Measurements from ENCODE around the gene SREK1. TPM values are rescaled to one million over a fixed set of nuclear protein-coding genes. Genes with fewer than 3 reads are reported as not detected.

SREK1 gene
- total and polyA plus RNA-seq, 9 of the 15 experiments (the other 6 are each of a cell fraction or from before 2014, with no cell fraction given), result 40.8 to 128 (median 81.9) TPM

DNA sequence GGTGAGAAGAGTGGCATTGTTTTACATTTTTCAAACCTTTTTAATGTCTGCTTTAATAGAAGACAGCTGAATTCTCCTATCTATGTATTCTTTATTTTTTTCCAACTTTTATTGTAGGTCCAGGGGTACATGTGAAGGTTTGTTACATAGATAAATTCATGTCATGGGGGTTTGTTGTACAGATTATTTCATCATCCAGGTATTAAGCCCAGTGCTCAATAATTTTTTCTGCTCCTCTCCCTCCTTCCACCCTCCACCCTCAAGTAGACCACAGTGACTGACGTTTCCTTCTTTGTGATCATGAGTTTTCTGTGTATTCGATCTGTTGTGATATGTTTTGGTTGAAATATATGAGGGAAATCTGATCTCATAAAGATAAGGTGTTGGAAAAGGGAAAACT is 1.7 kb upstream of the SREK1 start (continued):
- TF ChIP-seq, protein P1, sequence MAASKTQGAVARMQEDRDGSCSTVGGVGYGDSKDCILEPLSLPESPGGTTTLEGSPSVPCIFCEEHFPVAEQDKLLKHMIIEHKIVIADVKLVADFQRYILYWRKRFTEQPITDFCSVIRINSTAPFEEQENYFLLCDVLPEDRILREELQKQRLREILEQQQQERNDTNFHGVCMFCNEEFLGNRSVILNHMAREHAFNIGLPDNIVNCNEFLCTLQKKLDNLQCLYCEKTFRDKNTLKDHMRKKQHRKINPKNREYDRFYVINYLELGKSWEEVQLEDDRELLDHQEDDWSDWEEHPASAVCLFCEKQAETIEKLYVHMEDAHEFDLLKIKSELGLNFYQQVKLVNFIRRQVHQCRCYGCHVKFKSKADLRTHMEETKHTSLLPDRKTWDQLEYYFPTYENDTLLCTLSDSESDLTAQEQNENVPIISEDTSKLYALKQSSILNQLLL (CRISPR knock-in tag; IDR thresholded peaks at IDR 0.05; ENCODE audit: borderline replicate concordance), result no peak
- TF ChIP-seq CHD4 (IDR thresholded peaks at IDR 0.05; ENCODE audit: insufficient read depth, insufficient replicate concordance, low read depth, low read length, poor library complexity, severe bottlenecking) (no peak), FOXJ2 (tag; IDR thresholded peaks at IDR 0.05) (0 out of 2 replicates have a peak, but pooled peaks have one; percentile 24), MYC (IDR thresholded peaks at IDR 0.05; ENCODE audit: low read depth, low read length) (no peak; the same call in 1 of the 2 replicates), MYC (CRISPR knock-in tag; IDR thresholded peaks at IDR 0.05; ENCODE audit: borderline replicate concordance, low read depth) (no peak), ZFP1 (CRISPR knock-in tag; IDR thresholded peaks at IDR 0.05) (no peak), SAP30 (IDR thresholded peaks at IDR 0.05; ENCODE audit: borderline replicate concordance, insufficient read depth, low read depth, low read length, poor library complexity, severe bottlenecking) (no peak), ZFPM2 (CRISPR knock-in tag; IDR thresholded peaks at IDR 0.05) (no peak), MTA3 (IDR thresholded peaks at IDR 0.05; ENCODE audit: borderline replicate concordance) (no peak), SETDB1 (IDR thresholded peaks at IDR 0.05; ENCODE audit: low read length) (no peak), SP2 (IDR thresholded peaks at IDR 0.05; ENCODE audit: extremely low read depth, low read depth, low read length, poor library complexity, severe bottlenecking) (no peak)
- TF ChIP-seq, protein P2, sequence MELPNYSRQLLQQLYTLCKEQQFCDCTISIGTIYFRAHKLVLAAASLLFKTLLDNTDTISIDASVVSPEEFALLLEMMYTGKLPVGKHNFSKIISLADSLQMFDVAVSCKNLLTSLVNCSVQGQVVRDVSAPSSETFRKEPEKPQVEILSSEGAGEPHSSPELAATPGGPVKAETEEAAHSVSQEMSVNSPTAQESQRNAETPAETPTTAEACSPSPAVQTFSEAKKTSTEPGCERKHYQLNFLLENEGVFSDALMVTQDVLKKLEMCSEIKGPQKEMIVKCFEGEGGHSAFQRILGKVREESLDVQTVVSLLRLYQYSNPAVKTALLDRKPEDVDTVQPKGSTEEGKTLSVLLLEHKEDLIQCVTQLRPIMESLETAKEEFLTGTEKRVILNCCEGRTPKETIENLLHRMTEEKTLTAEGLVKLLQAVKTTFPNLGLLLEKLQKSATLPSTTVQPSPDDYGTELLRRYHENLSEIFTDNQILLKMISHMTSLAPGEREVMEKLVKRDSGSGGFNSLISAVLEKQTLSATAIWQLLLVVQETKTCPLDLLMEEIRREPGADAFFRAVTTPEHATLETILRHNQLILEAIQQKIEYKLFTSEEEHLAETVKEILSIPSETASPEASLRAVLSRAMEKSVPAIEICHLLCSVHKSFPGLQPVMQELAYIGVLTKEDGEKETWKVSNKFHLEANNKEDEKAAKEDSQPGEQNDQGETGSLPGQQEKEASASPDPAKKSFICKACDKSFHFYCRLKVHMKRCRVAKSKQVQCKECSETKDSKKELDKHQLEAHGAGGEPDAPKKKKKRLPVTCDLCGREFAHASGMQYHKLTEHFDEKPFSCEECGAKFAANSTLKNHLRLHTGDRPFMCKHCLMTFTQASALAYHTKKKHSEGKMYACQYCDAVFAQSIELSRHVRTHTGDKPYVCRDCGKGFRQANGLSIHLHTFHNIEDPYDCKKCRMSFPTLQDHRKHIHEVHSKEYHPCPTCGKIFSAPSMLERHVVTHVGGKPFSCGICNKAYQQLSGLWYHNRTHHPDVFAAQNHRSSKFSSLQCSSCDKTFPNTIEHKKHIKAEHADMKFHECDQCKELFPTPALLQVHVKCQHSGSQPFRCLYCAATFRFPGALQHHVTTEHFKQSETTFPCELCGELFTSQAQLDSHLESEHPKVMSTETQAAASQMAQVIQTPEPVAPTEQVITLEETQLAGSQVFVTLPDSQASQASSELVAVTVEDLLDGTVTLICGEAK (IDR thresholded peaks at IDR 0.05), result 0 out of 2 replicates have a peak, but pooled peaks have one; percentile 11
- TF ChIP-seq, protein P2 (CRISPR knock-in tag; IDR thresholded peaks at IDR 0.05), result no peak
- TF ChIP-seq, protein P3, sequence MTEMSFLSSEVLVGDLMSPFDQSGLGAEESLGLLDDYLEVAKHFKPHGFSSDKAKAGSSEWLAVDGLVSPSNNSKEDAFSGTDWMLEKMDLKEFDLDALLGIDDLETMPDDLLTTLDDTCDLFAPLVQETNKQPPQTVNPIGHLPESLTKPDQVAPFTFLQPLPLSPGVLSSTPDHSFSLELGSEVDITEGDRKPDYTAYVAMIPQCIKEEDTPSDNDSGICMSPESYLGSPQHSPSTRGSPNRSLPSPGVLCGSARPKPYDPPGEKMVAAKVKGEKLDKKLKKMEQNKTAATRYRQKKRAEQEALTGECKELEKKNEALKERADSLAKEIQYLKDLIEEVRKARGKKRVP (CRISPR knock-in tag; IDR thresholded peaks at IDR 0.05), result no peak
- TF ChIP-seq, protein P4, sequence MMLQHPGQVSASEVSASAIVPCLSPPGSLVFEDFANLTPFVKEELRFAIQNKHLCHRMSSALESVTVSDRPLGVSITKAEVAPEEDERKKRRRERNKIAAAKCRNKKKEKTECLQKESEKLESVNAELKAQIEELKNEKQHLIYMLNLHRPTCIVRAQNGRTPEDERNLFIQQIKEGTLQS (IDR thresholded peaks at IDR 0.05), result peak; percentile 73
- TF ChIP-seq, protein P4 (CRISPR knock-in tag; conservative IDR thresholded peaks at IDR 0.05), result no peak
